Fibroblast of villous mesenchyme (primary cell): Measurements from ENCODE around the gene PSMD4. TPM values are rescaled to one million over a fixed set of nuclear protein-coding genes. Genes with fewer than 3 reads are reported as not detected.
"Not testable (repeated sequence)": the region's sequence is repeated elsewhere in the genome, so short reads cannot be mapped to it uniquely, and the experiment has no call there.

Source experiments
- DNase-seq: peaks from one replicate; pipeline ENCODE4 v3.0.0-alpha.2; 2010; ENCODE audit warnings: low read depth
- H3K4me3 ChIP-seq: 2 replicates; pipeline ENCODE4 v1.5.1; 2011; ENCODE audit warnings: low read depth, mild to moderate bottlenecking, low read length
- CTCF ChIP-seq: IDR thresholded peaks from 2 replicates; pipeline ENCODE4 v1.5.1; 2012; ENCODE audit warnings: low read depth, mild to moderate bottlenecking, low read length; ENCODE audit not compliant: insufficient read depth
- total RNA-seq: library from RNA; depleted of rRNA; stranded (reverse); fragments of >200 nt; gene quantifications from 2 replicates; pipeline ENCODE4 v1.2.3, GENCODE V29; 2012

Gene PSMD4
- total RNA-seq, 1 donor, result 135 TPM

GRCh38 chr1:151267760-151268159 is 13.2 kb downstream of the PSMD4 start:
- DNase-seq, result no peak
- H3K4me3 ChIP-seq, result no peak overlapping the region
- no peak for TF ChIP-seq CTCF

DNA sequence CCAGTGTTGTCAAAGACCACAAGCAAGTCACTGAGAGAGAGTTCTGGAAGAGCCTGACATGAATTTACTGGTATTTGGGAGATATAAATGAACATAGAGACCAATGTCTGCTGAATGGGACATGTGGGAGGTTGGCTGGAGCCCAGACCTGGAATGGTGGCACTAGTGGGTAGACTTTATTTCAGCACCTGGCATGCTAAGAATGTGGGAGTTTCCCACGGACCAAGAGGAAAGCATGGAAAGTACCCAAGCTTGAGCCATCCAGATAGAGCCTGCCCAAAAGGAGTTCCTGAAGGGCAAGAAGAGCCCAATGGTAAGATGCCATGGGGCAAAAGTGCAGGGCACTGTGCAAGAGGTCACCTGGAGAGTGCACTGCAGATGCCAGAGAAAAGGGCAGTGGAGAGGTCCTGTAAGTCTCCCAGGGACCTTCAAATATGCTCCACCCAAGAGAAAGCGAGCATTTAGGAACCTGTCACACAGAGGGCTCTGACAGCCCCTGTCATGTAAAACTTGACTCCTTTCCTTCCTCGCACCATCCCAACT is 19.5 kb downstream of the PSMD4 start:
- no peak for TF ChIP-seq CTCF
- H3K4me3 ChIP-seq, result no peak overlapping the region
- DNase-seq, result no peak

- DNase-seq, H3K4me3 ChIP-seq: not testable (repeated sequence)
Observed at GRCh38 chr1:151275341-151275740, 20.8 kb downstream of the PSMD4 start.

DNA sequence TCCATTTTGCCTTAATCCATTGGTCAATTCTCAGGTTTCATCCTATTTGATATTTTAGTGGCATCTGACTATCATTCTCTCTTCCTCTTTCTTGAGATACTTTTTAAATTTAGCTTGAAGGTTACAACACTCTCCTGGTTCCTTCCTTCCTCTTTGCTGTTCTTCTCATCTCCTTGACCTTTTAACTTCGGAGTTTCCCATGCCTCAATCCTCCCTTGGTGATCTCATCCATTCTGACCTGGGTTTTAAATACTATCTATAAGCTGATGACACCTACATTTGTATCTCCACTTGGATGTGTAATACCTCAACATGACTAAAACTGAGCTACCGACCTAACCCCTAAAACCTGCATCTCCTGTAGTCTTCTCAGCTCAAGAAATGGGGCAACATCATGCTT is 22.7 kb downstream of the PSMD4 start:
- TF ChIP-seq CTCF, result no peak
- H3K4me3 ChIP-seq, result no peak overlapping the region
- no peak for DNase-seq

- peak overlapping the region; percentile 98 for H3K4me3 ChIP-seq
- TF ChIP-seq CTCF, result peak; percentile 31
- DNase-seq, result peak; percentile 99
Observed at GRCh38 chr1:151281225-151281968, 26.9 kb downstream of the PSMD4 start.

DNA sequence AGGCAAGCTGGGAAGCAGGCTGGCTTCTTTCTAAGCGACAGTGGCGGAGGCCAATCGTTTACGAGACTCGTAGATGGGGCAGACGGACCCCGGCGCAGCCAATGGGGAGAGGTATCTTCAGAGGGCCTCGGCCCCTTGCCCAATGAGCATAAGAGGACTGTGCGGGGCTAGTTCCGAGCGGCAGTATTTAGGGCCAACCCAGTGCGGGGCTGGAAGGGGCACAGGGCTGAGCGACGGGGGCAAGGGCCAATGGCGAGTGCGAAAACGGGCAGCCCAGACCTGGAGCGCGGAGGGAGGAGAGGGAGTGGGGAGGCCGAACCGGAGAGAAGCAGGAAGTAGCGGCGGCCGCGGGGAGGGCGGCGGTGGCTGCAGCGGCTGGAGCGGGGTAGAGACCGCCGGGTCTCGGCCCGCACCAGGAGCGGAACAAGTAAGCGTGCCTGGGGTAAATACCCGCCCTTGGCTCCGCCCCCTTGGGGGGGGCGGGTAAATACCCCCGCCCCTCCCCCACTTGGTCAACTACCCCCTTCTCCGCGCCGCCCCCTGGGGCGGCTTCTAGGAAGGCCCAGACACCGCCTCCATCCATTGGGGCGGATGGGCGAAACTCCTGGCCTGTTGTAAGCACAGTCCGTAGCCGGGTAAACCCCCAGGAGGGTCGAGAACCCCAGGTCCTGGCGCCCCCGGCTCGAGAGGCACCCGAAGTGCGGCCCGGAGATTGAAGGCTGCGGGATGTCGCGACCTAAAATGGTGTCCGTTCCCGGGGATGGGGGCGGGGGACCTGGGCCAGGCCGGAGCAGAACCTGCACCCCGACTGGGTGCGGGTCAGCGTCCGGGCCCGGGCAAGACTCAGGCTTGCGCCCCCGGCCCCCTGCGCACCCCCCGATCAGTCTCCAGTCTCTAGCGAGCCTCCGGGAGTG is 27.7 kb downstream of the PSMD4 start, which contains the start of gene ZNF687:
ZNF687 (plus strand) TSS at position 331 of the 914 bp plus-strand sequence. CDS start 3,993 bp downstream, outside the sequence.
- H3K4me3 ChIP-seq, result peak within 1 kb of the TSS; percentile 98
- no peak for TF ChIP-seq CTCF

More for the DNA sequence above, 27.7 kb downstream of the PSMD4 start, which contains the start of gene ZNF687:
- DNase-seq, result peak; percentile 100
